GM18873 (cell line): ENCODE measurements around the gene TMEM164.

Experiments used
- ATAC-seq: cut with Tn5 transposase; IDR thresholded peaks from one replicate; pipeline ENCODE4 v1.9.1; 2021; ENCODE audit warnings: mild to moderate bottlenecking, moderate library complexity, moderate number of reproducible peaks; ENCODE audit not compliant: unreplicated experiment, low FRiP score

The TMEM164 gene

GRCh38 chrX:110062919-110063318, 60.0 kb downstream of the TMEM164 start:
- no peak for ATAC-seq

- no peak for ATAC-seq
These were observed 63.7 kb downstream of the TMEM164 start for GRCh38 chrX:110066488-110067225.

DNA sequence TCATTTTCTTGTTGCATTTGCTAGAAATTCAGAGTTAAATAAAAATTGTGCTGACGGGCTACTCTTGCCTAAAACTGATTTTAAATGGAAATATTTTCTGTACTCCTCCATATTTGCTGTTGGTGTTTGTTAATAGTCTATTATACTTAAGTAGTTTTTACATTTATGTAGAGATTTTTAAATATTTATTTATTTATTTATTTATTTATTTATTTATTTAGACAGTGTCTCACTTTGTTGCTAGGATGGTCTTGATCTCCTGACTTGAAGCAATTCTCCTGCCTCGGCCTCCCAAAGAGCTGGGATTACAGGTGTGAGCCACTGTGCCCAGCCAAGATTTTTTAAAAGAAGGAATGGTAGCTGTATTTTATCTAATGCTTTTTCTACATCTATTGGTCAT, 68.1 kb downstream of the TMEM164 start:
- ATAC-seq, result no peak

GRCh38 chrX:110081320-110081719, 78.4 kb downstream of the TMEM164 start:
- ATAC-seq, result no peak

GRCh38 chrX:110081740-110082139, 78.8 kb downstream of the TMEM164 start:
- no peak for ATAC-seq

GRCh38 chrX:110082161-110082560, 79.2 kb downstream of the TMEM164 start:
- no peak for ATAC-seq

- no peak for ATAC-seq
These were observed 83.4 kb downstream of the TMEM164 start for GRCh38 chrX:110086162-110086915.

GRCh38 chrX:110086916-110087484, 84.1 kb downstream of the TMEM164 start:
- ATAC-seq, result no peak

DNA sequence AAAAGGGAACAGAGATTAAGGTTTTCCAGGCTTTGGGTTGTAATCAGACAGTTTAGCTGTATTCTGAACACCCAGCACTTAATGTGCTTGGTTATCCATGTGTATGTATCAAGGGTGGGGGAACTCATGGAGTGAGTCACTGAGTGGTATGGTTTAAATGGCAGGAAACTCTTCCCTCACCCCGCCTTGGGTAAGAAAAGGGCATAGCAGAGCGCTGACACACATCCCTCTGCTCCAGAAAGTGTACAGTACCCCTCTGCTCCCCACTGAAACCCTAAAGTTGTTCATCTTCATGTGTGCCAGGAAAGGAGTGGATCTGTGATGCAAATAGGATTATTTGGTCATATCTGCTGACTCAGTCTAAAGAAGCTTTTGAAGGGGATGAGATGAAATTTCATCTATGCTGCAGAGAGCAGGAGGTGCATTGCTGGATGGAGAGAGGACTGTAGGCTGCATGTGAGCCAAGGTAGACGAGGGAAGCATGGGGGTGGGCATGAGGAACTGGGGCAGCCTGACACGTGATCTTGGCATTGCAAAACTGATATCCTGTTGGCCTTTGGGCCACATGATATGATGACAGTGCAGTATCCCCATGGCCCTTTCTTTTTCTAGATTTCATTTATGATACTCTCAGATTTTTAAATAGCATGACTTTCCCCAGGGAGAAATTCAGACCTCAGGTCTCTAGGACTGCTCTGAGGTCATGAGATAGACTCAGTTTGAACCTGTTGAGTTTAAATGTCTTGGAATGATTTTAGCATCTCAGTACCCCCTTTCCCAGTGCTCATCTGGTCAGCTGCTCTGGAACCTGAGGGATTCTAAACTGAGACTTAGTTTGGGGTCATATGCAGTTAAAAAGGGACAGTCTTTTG, 84.8 kb downstream of the TMEM164 start:
- no peak for ATAC-seq

DNA sequence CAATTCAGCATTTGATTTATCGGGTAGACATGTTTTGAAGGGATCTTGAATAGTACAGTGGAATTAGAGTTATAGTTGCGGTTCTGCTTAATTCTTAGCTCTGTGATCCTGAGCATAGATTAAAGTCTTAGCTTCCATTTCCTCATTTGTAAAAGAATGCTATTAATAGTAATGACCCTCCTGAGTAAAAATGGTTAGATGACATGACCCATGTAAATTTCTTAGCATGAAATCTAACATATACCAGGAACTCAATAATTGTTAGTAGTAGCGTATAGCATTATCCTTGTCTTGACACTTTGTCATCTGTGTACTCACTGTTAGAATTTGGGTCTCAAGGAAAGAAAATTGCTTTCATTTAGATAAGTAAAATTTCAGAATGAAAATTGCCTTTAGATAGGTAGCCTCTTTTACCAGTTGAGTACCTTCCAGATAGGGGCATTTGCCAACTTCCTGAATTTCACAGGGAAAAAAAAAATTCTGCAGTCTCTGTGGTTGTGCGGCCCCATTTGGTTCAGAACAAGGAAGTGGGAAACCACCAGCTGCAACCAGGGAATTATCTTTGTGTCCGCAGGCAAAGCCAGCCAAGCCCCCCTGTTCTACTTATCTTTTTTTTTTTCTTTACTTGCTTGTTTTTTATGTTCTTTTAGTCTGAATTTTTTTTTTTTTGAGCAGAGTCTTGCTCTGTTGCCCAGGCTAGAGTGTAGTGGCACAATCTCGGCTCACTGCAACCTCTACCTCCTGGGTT, 86.9 kb downstream of the TMEM164 start:
- no peak for ATAC-seq

DNA sequence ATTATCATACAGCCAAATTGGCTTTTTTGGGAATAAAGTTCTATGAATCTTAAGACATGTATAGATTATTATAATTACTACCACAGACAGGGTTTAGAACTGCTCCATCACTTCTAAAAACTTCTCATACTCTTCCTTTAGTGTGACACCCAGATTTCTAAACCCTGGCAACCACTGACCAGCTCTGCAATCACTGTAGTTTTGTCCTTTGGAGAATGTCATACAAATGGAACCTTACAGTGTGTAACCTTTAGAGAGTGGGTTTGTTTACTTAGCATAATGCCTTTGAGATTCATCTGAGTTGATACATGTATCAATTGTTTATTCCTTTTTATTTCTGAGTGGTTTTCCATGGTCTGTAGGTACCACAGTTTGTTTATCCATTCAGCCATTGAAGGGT, 95.0 kb downstream of the TMEM164 start:
- no peak for ATAC-seq

DNA sequence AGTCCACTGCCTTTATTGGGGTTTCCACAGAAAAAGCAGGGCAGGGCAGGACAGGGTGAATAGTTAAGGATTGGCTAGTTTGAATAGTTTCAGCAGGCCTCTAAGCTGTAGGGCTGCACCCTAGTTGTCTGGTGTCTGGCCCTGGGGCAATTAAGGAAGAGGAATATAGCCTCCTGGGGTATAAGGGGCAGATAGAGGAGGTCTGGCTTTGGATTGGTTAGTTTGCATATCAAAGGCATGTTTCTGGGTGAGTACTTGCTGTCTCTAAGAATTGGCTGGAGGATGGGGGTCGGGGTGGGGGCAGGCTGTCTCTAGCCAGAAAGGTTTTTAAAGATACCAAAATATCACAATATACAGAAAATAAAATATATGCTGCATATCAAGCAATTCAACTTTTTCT, 100.4 kb downstream of the TMEM164 start:
- ATAC-seq, result no peak

DNA sequence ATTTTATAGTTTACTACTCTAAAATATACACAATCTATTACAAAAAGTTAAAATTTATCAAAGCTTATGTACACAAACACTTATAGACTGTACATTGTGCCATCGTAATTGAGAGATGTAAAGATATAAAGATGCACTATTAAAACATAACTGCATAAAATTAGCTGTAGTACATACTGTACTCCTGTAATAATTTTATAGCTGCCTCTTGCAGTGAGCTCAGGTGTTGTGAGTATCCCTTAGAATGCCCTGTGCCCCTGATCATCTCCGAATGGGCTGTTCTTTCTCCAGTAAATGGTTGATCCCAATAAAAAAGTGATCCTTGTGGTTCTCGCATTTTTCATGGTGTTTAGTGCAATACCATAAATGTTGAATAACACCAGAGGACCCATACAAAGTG, 101.2 kb downstream of the TMEM164 start:
- ATAC-seq, result no peak

DNA sequence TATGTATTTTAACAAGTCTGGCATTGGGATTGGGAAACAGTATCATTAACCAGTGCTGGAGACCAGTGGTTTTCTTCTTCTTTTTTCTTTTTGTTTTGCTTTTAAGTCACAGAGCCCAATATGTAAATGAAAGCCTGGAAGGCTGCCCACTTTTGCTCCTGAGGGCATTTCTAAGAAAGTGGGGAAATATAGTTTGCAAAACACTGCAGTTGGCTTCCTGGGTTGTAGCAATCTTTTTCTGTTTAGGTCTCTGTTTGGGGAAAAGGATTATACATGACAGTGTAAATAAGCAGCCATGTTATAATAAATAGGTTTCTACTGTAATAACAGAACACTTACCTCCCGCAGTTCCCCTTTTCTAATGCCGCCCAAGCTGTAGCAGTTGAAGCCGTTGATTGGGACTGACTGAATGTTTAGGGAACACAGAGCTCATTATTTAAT, 105.5 kb downstream of the TMEM164 start:
- no peak for ATAC-seq

- ATAC-seq, result no peak
These were observed 111.4 kb downstream of the TMEM164 start for GRCh38 chrX:110114260-110114776.

DNA sequence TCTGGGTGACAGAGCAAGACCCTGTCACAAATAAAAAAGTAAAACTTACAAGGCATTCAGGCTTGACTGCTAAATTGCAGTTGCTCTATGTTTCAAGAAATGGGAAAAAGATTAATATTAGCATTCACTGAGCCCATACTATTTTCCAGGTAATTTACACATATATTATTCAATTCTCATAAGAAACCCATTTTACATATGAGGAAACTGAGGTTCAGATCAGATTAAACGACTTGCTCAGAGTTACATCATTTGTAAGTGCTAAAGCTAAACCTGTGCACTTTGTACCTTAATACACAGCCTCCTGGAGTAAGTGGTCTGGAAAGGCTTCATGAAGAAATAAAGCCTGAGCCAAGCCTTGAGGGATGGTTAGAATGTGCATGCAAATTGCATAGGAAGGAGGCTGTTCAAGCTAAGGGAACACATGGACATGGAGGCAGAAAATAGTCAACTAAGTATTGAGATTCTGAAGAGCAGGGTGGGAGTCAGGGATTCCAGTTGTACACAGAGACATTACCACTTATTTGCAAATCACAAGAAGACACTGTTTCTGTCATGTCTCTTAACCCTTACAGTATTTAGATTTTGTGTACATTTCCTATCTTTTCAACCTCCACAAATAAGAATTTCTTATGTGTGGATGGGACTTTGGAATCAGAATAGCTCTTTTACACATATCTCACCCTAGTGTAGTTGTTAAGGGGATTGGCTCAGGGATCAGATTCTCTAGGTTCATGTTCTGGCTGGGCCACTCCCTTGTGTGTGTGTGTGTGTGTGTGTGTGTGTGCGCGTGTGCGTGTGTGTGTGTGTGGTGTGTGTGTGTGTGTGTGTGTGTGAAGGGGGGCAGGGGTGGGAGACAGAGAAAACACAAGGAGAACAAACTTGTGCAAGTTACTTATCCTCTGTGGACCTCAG, 113.4 kb downstream of the TMEM164 start:
- no peak for ATAC-seq

GRCh38 chrX:110118530-110118929, 115.6 kb downstream of the TMEM164 start:
- no peak for ATAC-seq

DNA sequence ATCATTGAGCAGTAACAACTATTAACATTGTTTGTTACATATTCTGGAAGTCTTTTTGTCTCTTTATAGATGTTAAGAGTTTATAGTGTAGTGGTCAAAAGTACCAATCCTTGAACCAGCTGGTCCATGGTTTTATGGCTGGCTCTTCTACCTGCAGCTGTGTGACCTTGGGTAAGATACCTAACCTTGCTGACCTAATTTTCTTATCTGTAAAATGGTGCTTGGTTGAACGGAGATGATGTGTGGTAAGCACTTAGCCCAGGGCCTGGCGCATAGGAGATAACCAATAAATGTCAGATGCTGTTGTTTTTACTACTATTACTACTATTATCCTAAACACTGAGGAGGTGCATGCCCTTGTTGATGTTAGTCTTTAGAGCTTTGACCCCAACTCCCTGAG, 116.6 kb downstream of the TMEM164 start:
- no peak for ATAC-seq

DNA sequence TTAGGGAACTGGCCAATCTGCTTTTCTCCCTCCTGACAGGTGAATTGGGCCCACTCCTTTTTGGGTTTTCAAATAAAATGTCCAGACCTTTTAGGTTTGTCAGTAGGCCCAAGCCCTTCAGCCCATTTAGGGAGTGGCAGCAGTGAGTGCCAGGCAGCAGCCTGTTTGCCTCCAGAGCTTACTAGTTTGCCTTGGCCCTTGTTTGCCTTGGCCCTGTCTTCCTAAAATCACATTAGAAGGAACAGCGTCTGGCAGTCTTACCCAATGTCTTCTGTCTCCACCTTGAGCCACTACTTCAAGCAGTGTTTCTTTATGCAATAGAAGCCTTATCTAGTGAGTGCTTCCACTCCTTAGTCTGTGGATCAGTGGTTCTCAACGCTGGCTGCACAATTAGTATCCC, 117.1 kb downstream of the TMEM164 start:
- ATAC-seq, result no peak
